MG63 (cell line): ENCODE measurements around the gene CHCHD3. TPM values are rescaled to one million over a fixed set of nuclear protein-coding genes. Genes with fewer than 3 reads are reported as not detected.
"Not testable (repeated sequence)": the region's sequence is repeated elsewhere in the genome, so short reads cannot be mapped to it uniquely, and the experiment has no call there.

Source experiments
- DNase-seq: peaks from one replicate; pipeline ENCODE4 v3.0.0-alpha.2; 2020
- H3K27me3 ChIP-seq: fragments of 250-450 bp; sonication (Bioruptor Pico); 2 replicates; pipeline ENCODE4 v1.5.1; 2020; ENCODE audit warnings: mild to moderate bottlenecking, moderate library complexity
- H3K36me3 ChIP-seq: fragments of 250-450 bp; sonication (Bioruptor Pico); 2 replicates; pipeline ENCODE4 v1.5.1; 2020; ENCODE audit warnings: mild to moderate bottlenecking, moderate library complexity
- H3K4me3 ChIP-seq: fragments of 250-450 bp; sonication (Bioruptor Pico); 2 replicates; pipeline ENCODE4 v1.5.1; 2020; ENCODE audit warnings: mild to moderate bottlenecking, moderate library complexity
- H3K9me3 ChIP-seq: fragments of 250-450 bp; sonication (Bioruptor Pico); 2 replicates; pipeline ENCODE4 v1.5.1; 2020; ENCODE audit warnings: mild to moderate bottlenecking, moderate library complexity
- total RNA-seq: library from RNA; depleted of rRNA; stranded (reverse); fragments of >200 nt; shearing (Covaris generic); gene quantifications from 2 replicates; pipeline ENCODE4 v1.2.3, GENCODE V29; 2014; ENCODE audit warnings: low replicate concordance

CHCHD3 gene
- total RNA-seq, 1 experiment from 2014 or later = 94.7 TPM

DNA sequence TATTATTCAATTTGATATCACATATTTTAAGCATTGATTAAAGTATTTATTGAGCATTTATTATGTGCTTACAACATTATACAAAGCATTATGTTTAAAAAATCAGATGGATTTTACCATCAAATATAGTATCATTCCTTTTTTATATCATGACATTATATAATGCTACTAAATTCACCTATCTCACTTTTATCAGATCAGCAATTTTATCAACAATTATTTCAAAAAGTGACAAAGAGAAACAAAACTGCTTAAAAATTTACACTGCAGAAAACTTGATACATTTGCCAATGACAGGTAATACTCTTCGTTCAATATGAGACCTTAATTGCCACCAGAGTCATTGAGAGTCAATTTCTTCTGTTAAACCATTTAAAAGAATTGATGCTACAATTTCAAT lies 82.0 kb downstream of the CHCHD3 start:
- Histone ChIP-seq H3K9me3 (no peaks in the 10 kb centered on the region), H3K4me3 (no peak overlapping the region), H3K36me3 (no peaks in the 10 kb centered on the region), H3K27me3 (no peaks in the 10 kb centered on the region)
- DNase-seq = no peak

DNA sequence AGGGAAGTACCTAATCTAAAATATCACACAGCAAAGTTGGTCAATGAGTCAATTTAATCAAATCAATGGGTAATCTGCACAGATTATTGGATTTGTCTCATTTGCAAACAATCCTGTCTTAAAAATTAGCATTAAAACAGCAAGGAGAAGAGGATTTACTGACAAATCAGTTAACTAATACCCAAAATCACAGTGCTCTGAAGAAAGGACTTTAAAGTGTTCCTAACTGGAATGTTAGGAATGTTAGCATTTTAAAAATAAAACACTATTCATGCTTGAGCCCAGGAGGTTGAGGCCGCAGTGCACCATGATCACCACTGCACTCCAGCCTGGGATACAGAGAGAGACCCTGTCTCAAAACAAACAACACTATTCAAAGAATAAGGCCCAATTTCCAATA lies 83.1 kb downstream of the CHCHD3 start:
- Histone ChIP-seq H3K36me3 (no peaks in the 10 kb centered on the region), H3K27me3 (no peaks in the 10 kb centered on the region), H3K9me3 (no peaks in the 10 kb centered on the region), H3K4me3 (no peak overlapping the region)
- no peak for DNase-seq

- no peak overlapping the region for H3K4me3 ChIP-seq
- H3K9me3 ChIP-seq = no peaks in the 10 kb centered on the region
- no peak for DNase-seq
- no peaks in the 10 kb centered on the region for H3K36me3 ChIP-seq
- H3K27me3 ChIP-seq = no peaks in the 10 kb centered on the region
Observed at GRCh38 chr7:132997505-132997904, 84.4 kb downstream of the CHCHD3 start.

GRCh38 chr7:132996581-132997242 lies 85.2 kb downstream of the CHCHD3 start:
- H3K9me3 ChIP-seq = no peaks in the 10 kb centered on the region
- H3K36me3 ChIP-seq = no peaks in the 10 kb centered on the region
- DNase-seq = no peak
- H3K4me3 ChIP-seq = no peak overlapping the region
- H3K27me3 ChIP-seq = no peaks in the 10 kb centered on the region

- H3K4me3 ChIP-seq = no peak overlapping the region
- no peak for DNase-seq
Observed at GRCh38 chr7:132993377-132994013, 88.4 kb downstream of the CHCHD3 start.

GRCh38 chr7:132991615-132992587 lies 90.0 kb downstream of the CHCHD3 start:
- Histone ChIP-seq H3K4me3 (no peak overlapping the region), H3K9me3 (no peaks in the 10 kb centered on the region), H3K36me3 (no peaks in the 10 kb centered on the region), H3K27me3 (no peaks in the 10 kb centered on the region)
- DNase-seq = no peak

More at GRCh38 chr7:132993377-132994013, 88.4 kb downstream of the CHCHD3 start:
- Histone ChIP-seq H3K27me3 (no peaks in the 10 kb centered on the region), H3K36me3 (no peaks in the 10 kb centered on the region), H3K9me3 (no peaks in the 10 kb centered on the region)

GRCh38 chr7:132988117-132988516 lies 93.8 kb downstream of the CHCHD3 start:
- DNase-seq = no peak
- H3K36me3 ChIP-seq = no peaks in the 10 kb centered on the region
- no peaks in the 10 kb centered on the region for H3K27me3 ChIP-seq
- no peaks in the 10 kb centered on the region for H3K9me3 ChIP-seq
- no peak overlapping the region for H3K4me3 ChIP-seq

- Histone ChIP-seq H3K36me3 (no peaks in the 10 kb centered on the region), H3K9me3 (no peaks in the 10 kb centered on the region), H3K27me3 (no peaks in the 10 kb centered on the region), H3K4me3 (no peak overlapping the region)
- no peak for DNase-seq
Observed at GRCh38 chr7:132980402-132980801, 101.5 kb downstream of the CHCHD3 start.

DNA sequence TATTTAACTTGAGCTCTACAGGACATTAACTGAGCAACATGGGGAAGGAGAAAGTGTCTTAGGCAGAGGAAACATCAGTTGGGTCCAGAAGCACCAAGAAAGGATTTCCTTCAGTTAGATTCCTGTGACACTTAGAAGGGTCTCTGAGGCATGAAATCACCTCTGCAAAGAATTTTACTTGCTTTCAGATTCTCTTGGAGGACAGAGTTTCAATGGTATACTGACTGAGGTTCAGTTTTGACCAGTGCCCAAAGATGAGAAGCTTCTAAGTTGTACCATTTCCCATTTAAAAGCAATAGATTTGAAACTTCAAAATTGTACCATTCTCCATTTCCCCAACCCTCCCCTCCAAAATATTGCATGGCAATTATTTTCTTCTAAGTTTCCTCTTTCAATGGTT lies 102.4 kb downstream of the CHCHD3 start:
- Histone ChIP-seq H3K9me3 (no peaks in the 10 kb centered on the region), H3K4me3 (no peak overlapping the region), H3K36me3 (no peaks in the 10 kb centered on the region), H3K27me3 (no peaks in the 10 kb centered on the region)
- DNase-seq = no peak

- H3K9me3 ChIP-seq = no peaks in the 10 kb centered on the region
- H3K27me3 ChIP-seq = no peaks in the 10 kb centered on the region
- DNase-seq = no peak
- H3K36me3 ChIP-seq = no peaks in the 10 kb centered on the region; the same call in 1 of the 2 replicates
- no peak overlapping the region for H3K4me3 ChIP-seq
Observed at GRCh38 chr7:132977234-132977633, 104.7 kb downstream of the CHCHD3 start.

DNA sequence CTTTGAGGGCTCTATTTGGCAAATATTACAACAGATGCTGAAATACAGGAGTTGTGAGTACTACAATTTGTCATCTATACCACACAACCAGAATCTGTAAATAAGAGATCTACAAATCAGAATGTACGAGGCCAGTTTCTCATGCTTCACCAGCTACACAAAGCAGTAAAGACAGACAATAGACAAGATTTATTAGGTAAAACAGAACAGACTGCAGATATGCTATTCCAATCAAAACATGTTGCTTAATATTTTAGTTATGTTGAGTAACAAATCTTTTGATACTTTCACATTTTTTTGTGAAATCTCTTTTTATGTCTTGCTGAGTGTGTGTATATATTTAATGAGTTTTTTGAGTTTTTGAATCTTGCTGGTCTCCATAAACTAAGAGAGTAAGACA lies 109.1 kb downstream of the CHCHD3 start:
- no peak overlapping the region for H3K4me3 ChIP-seq
- no peak for DNase-seq
- H3K9me3 ChIP-seq = no peaks in the 10 kb centered on the region
- H3K27me3 ChIP-seq = no peaks in the 10 kb centered on the region
- no peaks in the 10 kb centered on the region; the same call in 1 of the 2 replicates for H3K36me3 ChIP-seq

- no peak overlapping the region for H3K4me3 ChIP-seq
- no peaks in the 10 kb centered on the region for H3K9me3 ChIP-seq
- no peaks in the 10 kb centered on the region for H3K27me3 ChIP-seq
- no peaks in the 10 kb centered on the region; the same call in 1 of the 2 replicates for H3K36me3 ChIP-seq
- DNase-seq = no peak
Observed at GRCh38 chr7:132970257-132970656, 111.6 kb downstream of the CHCHD3 start.

DNA sequence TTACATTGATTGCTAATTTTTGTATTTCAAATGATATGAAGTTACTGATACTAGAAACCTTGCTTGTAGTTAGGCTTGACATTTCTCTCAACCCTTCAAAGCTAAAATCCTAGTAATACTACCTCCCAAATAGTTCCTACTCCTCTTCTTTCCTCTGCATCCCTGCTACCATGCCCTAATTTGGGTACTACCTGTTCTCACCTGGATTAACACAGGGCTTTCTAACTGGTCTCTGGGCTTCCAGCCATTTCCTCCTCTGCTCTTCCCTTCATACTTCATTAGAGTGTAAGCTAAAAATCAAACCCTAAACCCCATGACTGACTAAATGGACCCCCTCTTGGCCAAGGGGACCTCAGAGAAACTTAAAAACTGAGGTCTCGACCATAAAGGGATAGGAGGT lies 112.4 kb downstream of the CHCHD3 start:
- Histone ChIP-seq H3K9me3 (no peaks in the 10 kb centered on the region), H3K27me3 (no peaks in the 10 kb centered on the region), H3K4me3 (no peak overlapping the region), H3K36me3 (no peaks in the 10 kb centered on the region; the same call in 1 of the 2 replicates)
- DNase-seq = no peak

GRCh38 chr7:132967470-132967848 lies 114.4 kb downstream of the CHCHD3 start:
- not testable (repeated sequence) for H3K36me3 ChIP-seq, DNase-seq, H3K4me3 ChIP-seq, H3K27me3 ChIP-seq, H3K9me3 ChIP-seq

- Histone ChIP-seq H3K27me3 (no peaks in the 10 kb centered on the region), H3K9me3 (no peaks in the 10 kb centered on the region), H3K4me3 (no peak overlapping the region), H3K36me3 (no peaks in the 10 kb centered on the region)
- no peak for DNase-seq
Observed at GRCh38 chr7:132966754-132967469, 115.0 kb downstream of the CHCHD3 start.

- H3K36me3 ChIP-seq = no peaks in the 10 kb centered on the region
- no peaks in the 10 kb centered on the region for H3K9me3 ChIP-seq
- DNase-seq = no peak
- H3K27me3 ChIP-seq = no peaks in the 10 kb centered on the region
- no peak overlapping the region for H3K4me3 ChIP-seq
Observed at GRCh38 chr7:132965951-132966350, 115.9 kb downstream of the CHCHD3 start.

- H3K36me3 ChIP-seq = no peaks in the 10 kb centered on the region
- H3K4me3 ChIP-seq = no peak overlapping the region
- DNase-seq = no peak
- H3K27me3 ChIP-seq = no peaks in the 10 kb centered on the region
- H3K9me3 ChIP-seq = no peaks in the 10 kb centered on the region
Observed at GRCh38 chr7:132964876-132965275, 117.0 kb downstream of the CHCHD3 start.
